MCF 10A (cell line): ENCODE measurements around the gene CMTM7. TPM values are rescaled to one million over a fixed set of nuclear protein-coding genes. Genes with fewer than 3 reads are reported as not detected.

Source experiments
- BruUV-seq: library from RNA; stranded (reverse); fragments of 400-500 nt; replicated peaks from 2 replicates; lab custom pipeline; 2021; lab: Mats Ljungman, UMichigan
- CTCF ChIA-PET: fragments of 300-600 bp; sonication (Branson Sonifier 250); formaldehyde crosslinking; extraction: SDS; loops from one replicate; lab custom pipeline; 2021; ENCODE audit warnings: antibody characterized with exemption, inconsistent platforms; lab: Yijun Ruan, JAX
- POLR2A ChIA-PET: fragments of 300-600, 350-650 bp; sonication (Branson Sonifier 250); formaldehyde crosslinking; extraction: SDS; loops from one replicate; lab custom pipeline; 2020; ENCODE audit warnings: antibody characterized with exemption, inconsistent platforms; lab: Yijun Ruan, JAX
- DNase-seq: peaks from one replicate; pipeline ENCODE4 v3.0.0-alpha.2; 2018; ENCODE audit not compliant: unreplicated experiment
- H3K27ac Mint-ChIP-seq: one replicate; pipeline ENCODE4 v1.8.0; 2022; ENCODE audit warnings: mild to moderate bottlenecking, low read depth, mixed read lengths; ENCODE audit not compliant: unreplicated experiment
- H3K27me3 Mint-ChIP-seq: one replicate; pipeline ENCODE4 v1.8.0; 2022; ENCODE audit warnings: mixed read lengths; ENCODE audit not compliant: insufficient read depth, unreplicated experiment
- H3K36me3 Mint-ChIP-seq: one replicate; pipeline ENCODE4 v1.8.0; 2022; ENCODE audit warnings: mild to moderate bottlenecking, moderate library complexity, mixed read lengths; ENCODE audit not compliant: insufficient read depth, unreplicated experiment
- H3K4me1 Mint-ChIP-seq: one replicate; pipeline ENCODE4 v1.8.0; 2022; ENCODE audit warnings: mixed read lengths; ENCODE audit not compliant: insufficient read depth, unreplicated experiment
- H3K4me3 Mint-ChIP-seq: one replicate; pipeline ENCODE4 v1.8.0; 2022; ENCODE audit warnings: mild to moderate bottlenecking, moderate library complexity, mixed read lengths; ENCODE audit not compliant: unreplicated experiment
- H3K9me3 Mint-ChIP-seq: one replicate; pipeline ENCODE4 v1.8.0; 2022; ENCODE audit warnings: mixed read lengths; ENCODE audit not compliant: unreplicated experiment
- intact Hi-C: fragments of 100-400 bp; cut with micrococcal nuclease; formaldehyde crosslinking; loops from 2 replicates; pipeline ENCODE4 v1.14.1; 2022
- total RNA-seq: library from RNA; stranded (reverse); gene quantifications from 2 replicates; pipeline ENCODE4 v1.2.3, GENCODE V29; 2022
- TF ChIP-seq, protein P1 (sequence below): fragments of 200-600 bp; IDR thresholded peaks from one replicate; pipeline ENCODE4 v1.8.0; 2022; ENCODE audit warnings: antibody characterized with exemption, mild to moderate bottlenecking; ENCODE audit not compliant: unreplicated experiment

CMTM7 gene
- total RNA-seq, 1 experiment from 2014 or later: 14.3 TPM

DNA sequence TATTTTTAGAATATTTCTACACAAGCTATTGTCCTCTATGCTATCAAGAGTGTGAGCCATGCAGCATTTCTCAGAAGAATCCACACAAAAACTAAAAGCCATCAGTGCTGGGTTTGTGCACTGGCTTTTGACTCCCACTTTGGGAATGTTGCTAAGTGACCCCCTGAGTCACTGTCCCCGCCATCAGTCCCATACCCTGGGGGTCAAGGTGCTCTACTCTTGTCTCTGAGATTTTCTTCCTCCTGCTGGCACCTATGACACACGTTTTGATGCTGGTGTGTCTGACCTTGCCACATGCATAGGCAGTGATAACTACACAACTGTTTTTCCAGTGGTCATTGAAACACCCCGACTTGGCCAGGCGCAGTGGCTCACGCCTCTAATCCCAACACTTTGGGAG, 19.8 kb downstream of the CMTM7 start:
- no peak for DNase-seq
- no peaks in the 10 kb centered on the region for H3K9me3 Mint-ChIP-seq
- H3K4me1 Mint-ChIP-seq: peaks cover 22% of the 10 kb centered on the region
- ChIA-PET POLR2A (interaction anchor here (1.0 to 2.3 kb wide), 2 partner anchors 10 to 90 kb away, joined by 3 to 6 read pairs; no protein-coding TSS in a partner anchor), CTCF (interaction anchor here (0.6 to 1.2 kb wide), 3 partner anchors 36 to 644 kb away, joined by 3 to 5 read pairs (median 3); no protein-coding TSS in a partner anchor)
- no TSS peak for BruUV-seq
- H3K4me3 Mint-ChIP-seq: no peak overlapping the region
- H3K36me3 Mint-ChIP-seq: no peaks in the 10 kb centered on the region
- H3K27ac Mint-ChIP-seq: no peak overlapping the region
- intact Hi-C loops: no loop called here
- no peaks in the 10 kb centered on the region for H3K27me3 Mint-ChIP-seq
- TF ChIP-seq, protein P1, sequence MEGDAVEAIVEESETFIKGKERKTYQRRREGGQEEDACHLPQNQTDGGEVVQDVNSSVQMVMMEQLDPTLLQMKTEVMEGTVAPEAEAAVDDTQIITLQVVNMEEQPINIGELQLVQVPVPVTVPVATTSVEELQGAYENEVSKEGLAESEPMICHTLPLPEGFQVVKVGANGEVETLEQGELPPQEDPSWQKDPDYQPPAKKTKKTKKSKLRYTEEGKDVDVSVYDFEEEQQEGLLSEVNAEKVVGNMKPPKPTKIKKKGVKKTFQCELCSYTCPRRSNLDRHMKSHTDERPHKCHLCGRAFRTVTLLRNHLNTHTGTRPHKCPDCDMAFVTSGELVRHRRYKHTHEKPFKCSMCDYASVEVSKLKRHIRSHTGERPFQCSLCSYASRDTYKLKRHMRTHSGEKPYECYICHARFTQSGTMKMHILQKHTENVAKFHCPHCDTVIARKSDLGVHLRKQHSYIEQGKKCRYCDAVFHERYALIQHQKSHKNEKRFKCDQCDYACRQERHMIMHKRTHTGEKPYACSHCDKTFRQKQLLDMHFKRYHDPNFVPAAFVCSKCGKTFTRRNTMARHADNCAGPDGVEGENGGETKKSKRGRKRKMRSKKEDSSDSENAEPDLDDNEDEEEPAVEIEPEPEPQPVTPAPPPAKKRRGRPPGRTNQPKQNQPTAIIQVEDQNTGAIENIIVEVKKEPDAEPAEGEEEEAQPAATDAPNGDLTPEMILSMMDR: no peak

DNA sequence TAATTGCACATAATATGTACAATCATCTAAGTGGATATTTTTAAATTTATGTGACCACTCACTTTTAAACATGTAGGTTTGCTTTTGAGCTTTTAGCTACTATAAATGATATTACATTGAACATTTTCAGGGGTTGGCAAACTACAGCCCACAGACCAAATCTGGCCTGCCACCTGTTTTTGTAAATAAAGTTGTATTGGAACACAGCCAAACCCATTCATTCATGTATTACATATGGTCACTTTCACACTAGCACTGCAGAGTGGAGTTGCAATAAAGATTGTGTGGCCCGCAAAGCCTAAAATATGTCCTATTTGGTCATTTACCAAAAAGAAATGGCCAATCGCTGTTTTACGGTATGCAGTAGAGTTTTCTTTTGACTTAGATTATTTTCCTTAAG, 21.2 kb downstream of the CMTM7 start:
- H3K4me3 Mint-ChIP-seq: no peak overlapping the region
- TF ChIP-seq, protein P1: no peak
- ChIA-PET POLR2A (interaction anchor here (1.5 kb wide), 1 partner anchor 9 kb away, joined by 7 read pairs; no protein-coding TSS in a partner anchor), CTCF (no interaction called here)
- H3K9me3 Mint-ChIP-seq: no peaks in the 10 kb centered on the region
- no peaks in the 10 kb centered on the region for H3K36me3 Mint-ChIP-seq
- DNase-seq: no peak
- intact Hi-C loops: no loop called here
- H3K27me3 Mint-ChIP-seq: no peaks in the 10 kb centered on the region
- no peak overlapping the region for H3K27ac Mint-ChIP-seq
- H3K4me1 Mint-ChIP-seq: peaks cover 9% of the 10 kb centered on the region
- BruUV-seq: no TSS peak

DNA sequence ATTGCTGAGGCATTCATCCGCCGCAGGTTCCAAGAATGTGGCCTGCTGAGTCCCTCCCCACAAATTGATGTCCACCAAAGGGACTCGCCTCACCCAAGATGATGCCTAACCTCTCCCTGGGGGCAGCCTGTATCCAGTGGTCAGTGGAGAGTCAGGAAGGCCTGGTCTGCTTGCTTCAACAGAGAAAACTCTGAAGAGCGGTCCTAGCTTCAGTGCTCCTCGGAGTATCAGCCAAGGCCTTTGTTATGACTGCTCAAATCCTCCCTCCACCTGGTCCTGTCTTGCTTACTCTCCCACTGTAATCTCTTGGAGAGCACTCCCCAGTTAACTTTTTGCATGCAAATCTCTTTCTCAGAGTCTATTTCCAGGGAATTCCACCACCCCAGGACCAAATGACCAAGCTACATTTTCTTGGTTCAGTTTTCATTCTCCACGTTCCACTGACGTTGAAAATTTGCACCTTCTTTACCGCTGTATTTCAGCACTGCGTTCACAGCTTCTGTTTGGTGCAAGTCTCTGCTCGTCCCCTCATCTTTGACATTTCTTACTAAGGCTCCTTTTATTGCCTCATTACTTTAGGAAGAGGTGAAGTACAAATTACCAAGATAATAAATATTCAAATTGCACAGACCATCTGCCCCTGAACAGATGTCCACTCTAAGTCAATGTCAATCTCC, 22.3 kb downstream of the CMTM7 start:
- no peaks in the 10 kb centered on the region for H3K27me3 Mint-ChIP-seq
- intact Hi-C loops: no loop called here
- TF ChIP-seq, protein P1: no peak
- H3K27ac Mint-ChIP-seq: no peak overlapping the region
- H3K36me3 Mint-ChIP-seq: no peaks in the 10 kb centered on the region
- no peak for DNase-seq
- peaks cover 9% of the 10 kb centered on the region for H3K4me1 Mint-ChIP-seq
- H3K9me3 Mint-ChIP-seq: no peaks in the 10 kb centered on the region
- no peak overlapping the region for H3K4me3 Mint-ChIP-seq
- CTCF ChIA-PET: interaction anchor here (0.7 to 1.5 kb wide), 3 partner anchors 14 to 119 kb away, joined by 3 to 4 read pairs (median 3); no protein-coding TSS in a partner anchor
- POLR2A ChIA-PET: interaction anchor here (1.5 kb wide), 2 partner anchors 8 to 22 kb away, joined by 4 to 7 read pairs; partner anchors contain the start of gene CMTM7
- no TSS peak for BruUV-seq

DNA sequence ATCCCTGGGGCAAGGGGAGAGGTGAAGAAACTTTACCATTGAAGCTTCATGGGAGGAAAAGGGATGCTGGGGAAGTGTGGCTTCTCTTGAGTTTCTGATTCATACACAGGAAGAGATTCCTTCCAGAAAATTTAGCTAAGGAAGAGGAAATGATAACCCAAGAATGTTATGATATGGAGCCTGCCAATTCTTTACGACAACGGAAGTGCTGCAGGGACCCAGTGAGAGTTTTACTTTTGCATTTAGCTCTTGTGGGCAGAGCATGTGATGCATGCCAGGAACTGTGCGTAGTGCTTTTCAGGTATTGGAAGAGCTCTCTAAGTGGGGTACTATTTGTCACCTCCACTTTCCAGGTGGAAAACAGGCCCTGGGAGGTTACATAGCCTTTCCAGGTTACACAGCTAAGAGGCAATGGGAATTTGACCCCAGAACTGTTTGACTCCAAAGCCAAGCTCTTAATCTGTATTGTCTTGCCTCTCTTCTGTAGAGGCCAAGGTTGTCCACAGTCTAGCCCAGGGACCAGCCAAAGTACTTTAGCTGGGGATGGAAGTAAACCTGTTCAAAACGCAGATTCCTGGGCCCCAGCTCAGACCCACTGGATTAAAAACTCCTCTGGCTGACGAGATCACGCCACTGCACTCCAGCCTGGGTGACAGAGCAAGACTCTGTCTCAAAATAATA, 23.0 kb downstream of the CMTM7 start:
- BruUV-seq: no TSS peak
- ChIA-PET POLR2A (interaction anchor here (0.6 to 1.5 kb wide), 2 partner anchors 23 to 124 kb away, joined by 3 to 4 read pairs; partner anchors contain the start of gene CMTM7), CTCF (interaction anchor here (0.5 to 1.5 kb wide), 4 partner anchors 15 to 180 kb away, joined by 3 to 4 read pairs (median 3); no protein-coding TSS in a partner anchor)
- Mint-ChIP-seq H3K4me3 (no peak overlapping the region), H3K36me3 (no peaks in the 10 kb centered on the region), H3K27me3 (no peaks in the 10 kb centered on the region), H3K4me1 (peaks cover 10% of the 10 kb centered on the region), H3K27ac (no peak overlapping the region), H3K9me3 (no peaks in the 10 kb centered on the region)
- intact Hi-C loops: no loop called here
- DNase-seq: no peak
- TF ChIP-seq, protein P1: no peak
